ENCODE measurements around the gene RSF1.
"Not testable (repeated sequence)": the region's sequence is repeated elsewhere in the genome, so short reads cannot be mapped to it uniquely, and the experiment has no call there.

The RSF1 gene

GRCh38 chr11:77669848-77670511 is 150.5 kb downstream of the RSF1 start:
- DNase-seq, result no peak

GRCh38 chr11:77668760-77669159 is 151.8 kb downstream of the RSF1 start:
- no peak for DNase-seq

DNA sequence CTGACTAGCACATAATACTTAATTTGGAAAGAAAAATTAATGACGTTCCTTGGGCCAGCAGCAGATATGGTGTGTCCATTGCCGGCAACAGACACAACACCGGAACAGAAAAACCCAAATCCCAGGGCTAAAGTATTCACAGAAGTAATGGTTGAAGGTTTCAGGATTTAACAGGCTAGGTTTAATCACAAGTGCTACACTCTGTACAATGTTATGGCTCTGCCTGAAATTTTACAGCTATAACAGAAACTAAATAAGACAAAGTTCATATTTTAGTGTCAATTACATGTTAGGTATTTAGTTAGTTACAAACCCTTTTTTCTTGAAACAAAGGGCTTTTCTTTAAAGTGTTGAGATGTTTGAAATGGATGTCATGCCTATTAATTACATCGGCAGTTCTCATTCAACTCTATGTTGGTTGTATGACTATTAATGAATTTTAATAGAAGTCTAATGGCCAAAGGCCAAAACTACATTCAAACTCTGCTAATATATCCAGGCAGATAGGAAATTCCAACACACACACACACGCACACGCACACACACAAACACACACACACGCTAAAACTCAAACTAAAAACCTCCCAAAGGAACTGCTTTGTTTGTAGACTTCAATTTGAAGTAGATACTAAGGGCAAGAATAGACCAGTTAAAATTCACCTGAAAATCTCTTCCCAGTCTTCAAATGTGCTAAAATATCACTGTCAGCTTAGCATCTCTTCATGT is 155.1 kb downstream of the RSF1 start:
- DNase-seq, result no peak

- no peak for DNase-seq
These were observed 158.9 kb downstream of the RSF1 start for GRCh38 chr11:77661670-77662069.

- DNase-seq, result no peak
These were observed 159.6 kb downstream of the RSF1 start for GRCh38 chr11:77660947-77661346.

GRCh38 chr11:77658213-77659013 is 162.1 kb downstream of the RSF1 start:
- DNase-seq, result no peak

DNA sequence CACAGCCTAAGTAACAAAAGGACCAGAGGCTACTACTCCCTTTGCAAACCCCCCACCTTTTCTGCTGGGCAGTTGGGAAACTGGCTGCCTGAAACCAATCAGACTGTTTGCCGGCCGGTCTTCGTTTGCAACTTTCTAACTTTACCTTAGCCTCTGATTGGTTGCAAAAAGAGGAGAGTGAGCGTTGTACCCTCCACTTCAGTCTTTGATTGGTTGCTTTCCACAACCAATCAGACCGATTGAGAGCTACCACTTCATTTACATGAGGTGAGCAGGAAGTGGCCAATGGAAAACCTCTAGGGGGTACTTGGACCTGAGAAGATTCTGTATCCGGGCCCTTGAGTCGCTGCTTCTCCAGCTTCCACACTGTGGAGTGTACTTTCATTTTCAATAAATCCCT is 164.2 kb downstream of the RSF1 start:
- no peak for DNase-seq

DNA sequence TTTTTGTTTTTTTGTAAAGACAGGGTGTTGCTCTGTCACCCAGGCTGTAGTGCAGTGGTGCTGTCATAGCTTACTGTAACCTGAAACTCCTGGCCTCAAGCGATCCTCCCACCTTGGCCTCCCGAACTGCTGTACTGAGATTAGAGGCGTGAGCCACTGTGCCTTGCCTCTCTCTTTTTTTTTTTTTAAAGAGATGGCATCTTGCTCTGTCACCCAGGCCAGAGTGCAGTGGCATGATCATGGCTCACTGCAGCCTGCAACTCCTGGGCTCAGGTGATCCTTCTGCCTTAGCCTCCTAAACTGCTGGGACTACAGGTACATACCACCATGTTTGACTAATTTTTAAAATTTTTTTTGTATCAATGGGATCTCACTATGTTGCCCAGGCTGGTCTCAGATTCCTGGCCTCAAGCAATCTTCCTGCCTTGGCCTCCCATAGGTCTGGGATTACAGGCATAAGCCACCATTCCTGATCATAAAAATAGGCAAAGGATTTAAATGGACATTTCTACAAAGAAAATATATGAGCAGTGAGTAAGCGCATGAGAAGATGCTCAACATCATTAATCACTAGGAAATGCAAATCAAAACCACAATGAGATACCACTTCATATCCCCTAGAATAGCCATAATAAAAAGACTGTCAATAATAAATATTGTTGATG is 165.6 kb downstream of the RSF1 start:
- no peak for DNase-seq

GRCh38 chr11:77650123-77650522 is 170.4 kb downstream of the RSF1 start:
- DNase-seq, result no peak

GRCh38 chr11:77647654-77648305 is 172.7 kb downstream of the RSF1 start:
- no peak for DNase-seq

DNA sequence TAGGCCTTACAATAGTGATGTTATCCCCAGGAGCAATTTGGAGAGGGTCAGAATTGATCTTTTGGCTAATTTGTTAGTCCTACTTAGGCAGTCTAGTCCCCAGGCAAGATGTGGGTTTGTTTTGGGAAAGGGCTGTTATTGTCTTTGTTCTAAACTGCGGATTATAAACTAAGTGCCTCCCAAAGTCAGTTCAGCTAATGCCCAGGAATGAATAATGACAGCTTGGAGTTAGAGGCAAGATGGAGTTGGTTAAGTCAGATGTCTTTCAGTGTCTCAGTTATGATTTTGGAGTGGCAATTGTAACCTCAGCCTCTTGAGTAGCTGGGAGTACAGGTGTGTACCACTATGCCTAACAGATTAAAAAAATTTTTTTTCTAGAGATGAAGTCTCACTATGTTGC is 175.6 kb downstream of the RSF1 start:
- DNase-seq, result no peak

GRCh38 chr11:77642228-77642627 is 178.3 kb downstream of the RSF1 start:
- no peak for DNase-seq

- peak; percentile 7 to 90 (median 86) for DNase-seq
These were observed 183.0 kb downstream of the RSF1 start, which contains the start of gene CLNS1A for GRCh38 chr11:77637345-77638165. CLNS1A (minus strand) TSS chr11:77637794; CDS start chr11:77637714, 80 bp downstream.

- no peak for DNase-seq
These were observed 183.7 kb downstream of the RSF1 start for GRCh38 chr11:77636731-77637344.

DNA sequence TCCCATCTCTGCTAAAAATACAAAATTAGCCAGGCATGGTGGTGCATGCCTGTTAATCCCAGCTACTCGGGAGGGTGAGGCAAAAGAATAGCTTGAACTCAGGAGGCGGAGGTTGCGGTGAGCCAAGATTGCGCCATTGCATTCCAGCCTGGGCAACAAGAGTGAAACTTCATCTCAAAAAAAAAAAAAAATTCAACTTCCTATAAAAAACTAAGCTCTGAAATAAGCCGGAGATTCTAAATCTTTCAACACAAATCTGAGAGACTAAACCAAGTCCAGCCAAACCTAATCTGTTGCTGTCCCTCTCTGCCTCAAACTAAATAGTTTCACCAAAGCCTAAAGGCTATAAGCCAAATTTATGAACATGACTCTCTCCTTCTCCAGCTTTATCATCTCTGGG is 186.6 kb downstream of the RSF1 start:
- DNase-seq, result not testable (repeated sequence)

DNA sequence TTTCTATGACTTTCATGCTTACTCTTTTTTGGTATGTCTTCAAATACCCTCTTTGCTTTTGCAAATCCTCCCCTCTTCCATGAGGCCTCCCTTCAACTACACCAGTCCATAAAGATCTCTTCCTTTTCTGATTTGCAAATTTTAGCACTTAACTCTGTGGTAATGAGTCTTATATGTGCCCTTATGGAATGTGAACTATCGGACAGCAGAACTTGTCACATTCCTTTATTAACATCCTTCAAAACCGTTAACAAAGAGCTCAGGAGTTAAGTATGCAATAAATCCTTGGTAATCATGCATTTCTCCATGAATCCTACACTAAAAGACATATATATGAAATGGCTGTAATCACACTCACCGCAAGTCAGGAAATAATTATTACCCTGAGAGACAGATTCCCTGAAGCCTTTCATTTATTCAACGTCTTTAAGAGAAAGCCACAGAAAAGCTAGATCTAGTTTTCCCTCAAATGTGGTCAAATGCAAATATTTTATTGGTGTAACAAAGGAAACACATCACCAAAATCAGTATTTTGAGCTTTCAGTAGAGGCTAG is 190.3 kb downstream of the RSF1 start:
- DNase-seq, result no peak

DNA sequence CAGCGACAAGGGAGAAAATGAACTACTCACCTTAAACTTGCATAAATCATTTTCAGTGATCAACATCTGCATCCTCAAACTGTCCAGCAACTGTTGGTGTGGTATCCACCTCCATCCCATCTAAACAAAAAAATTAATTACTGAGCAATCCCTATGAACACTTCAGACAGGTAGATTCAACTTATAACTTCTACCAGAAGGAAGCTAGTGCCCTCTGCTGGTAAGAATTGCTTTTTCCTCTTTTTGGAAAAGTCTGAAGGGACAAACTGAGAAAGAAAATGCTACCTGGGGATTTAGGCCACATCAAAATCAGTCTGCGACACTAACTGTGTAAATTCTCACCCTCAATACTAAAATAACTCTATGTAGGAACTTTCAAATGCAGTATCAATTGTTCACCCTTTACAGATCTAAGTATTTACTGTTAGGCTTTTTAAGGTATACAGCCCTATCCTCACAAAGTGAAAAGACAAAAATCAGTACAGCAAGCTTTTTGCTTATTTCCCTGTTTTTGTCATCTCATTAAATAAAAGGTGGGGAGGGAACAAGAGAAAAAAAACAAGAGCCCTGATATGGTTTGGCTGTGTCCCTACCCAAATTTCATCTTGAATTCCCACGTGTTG is 200.8 kb downstream of the RSF1 start:
- DNase-seq, result peak in 1 of 14 donors; percentile 30

- DNase-seq, result no peak
These were observed 202.6 kb downstream of the RSF1 start for GRCh38 chr11:77617892-77618291.

DNA sequence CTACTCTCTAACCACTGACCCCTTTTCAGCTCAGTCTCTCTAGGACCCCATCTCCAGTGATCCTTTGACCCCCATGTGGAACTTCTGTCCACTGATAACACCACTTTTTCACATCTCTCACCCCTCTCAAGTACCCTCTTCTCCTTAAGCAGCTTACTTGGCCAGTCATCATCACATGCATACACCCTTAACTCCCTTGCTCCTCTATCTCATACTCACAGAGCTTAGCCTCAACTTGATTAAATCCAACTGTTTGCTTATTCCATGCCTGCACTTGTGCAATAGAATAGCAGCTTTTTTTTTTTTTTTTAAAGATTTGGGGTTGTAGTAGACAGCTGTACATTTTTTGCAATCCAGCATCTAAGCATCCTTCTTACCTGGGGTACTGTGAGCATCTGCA is 208.6 kb downstream of the RSF1 start:
- no peak for DNase-seq

Measured in C1 segment of cervical spinal cord (tissue), 14 donors.